B cell (primary cell): Measurements from ENCODE around the gene ACE. TPM values are rescaled to one million over a fixed set of nuclear protein-coding genes. Genes with fewer than 3 reads are reported as not detected.

ENCODE experiments used
- ATAC-seq: fragments of 200-7000 bp; cut with Tn5 transposase; one replicate; pipeline ENCODE4 v1.10.0; 2021; ENCODE audit warnings: low read depth, mild to moderate bottlenecking, moderate number of reproducible peaks, moderate library complexity
- CTCF ChIA-PET: fragments of 350-600 bp; sonication (Branson Sonifier 250); formaldehyde crosslinking; loops from one replicate; lab custom pipeline; 2021; ENCODE audit warnings: antibody characterized with exemption, inconsistent platforms; lab: Charles Lee
- POLR2A ChIA-PET: fragments of 350-600 bp; sonication (Branson Sonifier 250); formaldehyde crosslinking; loops from one replicate; lab custom pipeline; 2021; ENCODE audit warnings: antibody characterized with exemption; lab: Charles Lee
- DNase-seq: peaks from one replicate; pipeline ENCODE4 v3.0.0; 2013
- H2AFZ ChIP-seq: 2 replicates; pipeline ENCODE4 v1.6.1; 2012; ENCODE audit warnings: mild to moderate bottlenecking, low read depth, low read length; ENCODE audit not compliant: insufficient read depth, poor library complexity, severe bottlenecking
- H3K27ac ChIP-seq, 2 donors: 1 replicate in 1 of 2; 2 replicates in 1 of 2; pipeline ENCODE4 v1.5.1; 2012 to 2013; ENCODE audit warnings: low read length in 2 of 2, mild to moderate bottlenecking in 2 of 2, moderate library complexity in 1 of 2
- H3K27me3 ChIP-seq, 4 experiments: fragments of 200-600 bp in 1 of 4; sonication (generic) in 1 of 4; replicated peaks in 1 of 4; 1 replicate in 2 of 4; 2 replicates in 2 of 4; pipeline versions ENCODE4 v1.6.1 to v1.7.0; 2013 to 2016; ENCODE audit warnings: low read length in 3 of 4, mild to moderate bottlenecking in 2 of 4, mixed read lengths in 1 of 4, moderate library complexity in 1 of 4; ENCODE audit not compliant: insufficient read depth in 4 of 4, control insufficient read depth in 3 of 4; ENCODE audit errors: control extremely low read depth in 1 of 4
- H3K36me3 ChIP-seq, 2 experiments: replicated peaks in 1 of 2; 1 replicate in 1 of 2; 2 replicates in 1 of 2; pipeline versions ENCODE4 v1.6.1 to v1.7.1; 2013; ENCODE audit warnings: low read length in 1 of 2; ENCODE audit not compliant: insufficient read depth in 2 of 2, control insufficient read depth in 1 of 2; ENCODE audit errors: control extremely low read depth in 1 of 2, extremely low read depth in 1 of 2
- H3K4me1 ChIP-seq, 2 donors: fragments of 200-600 bp in 1 of 2; sonication (generic) in 1 of 2; 1 replicate in 1 of 2; 2 replicates in 1 of 2; pipeline versions ENCODE4 v1.5.1 to v1.6.1; 2013 to 2017; ENCODE audit warnings: low read length in 2 of 2; ENCODE audit not compliant: control insufficient read depth in 2 of 2, insufficient read depth in 2 of 2
- H3K4me2 ChIP-seq: replicated peaks from 2 replicates; pipeline ENCODE3; 2012; ENCODE audit warnings: mild to moderate bottlenecking, low read depth, low read length; ENCODE audit not compliant: poor library complexity, severe bottlenecking
- H3K4me3 ChIP-seq, 5 experiments: fragments of 200-600 bp in 1 of 5; sonication (generic) in 1 of 5; 1 replicate in 3 of 5; 2 replicates in 2 of 5; pipeline versions ENCODE4 v1.5.1 to v1.7.0; 2011 to 2016; ENCODE audit warnings: low read length in 4 of 5, mild to moderate bottlenecking in 4 of 5, low read depth in 2 of 5, control low read depth in 1 of 5, moderate library complexity in 1 of 5; ENCODE audit not compliant: insufficient read depth in 1 of 5; ENCODE audit errors: control extremely low read depth in 1 of 5, extremely low read depth in 1 of 5
- H3K79me2 ChIP-seq: fragments of 200-600 bp; sonication (generic); one replicate; pipeline ENCODE4 v1.6.0; 2016; ENCODE audit warnings: low read length; ENCODE audit not compliant: control insufficient read depth, insufficient read depth
- H3K9ac ChIP-seq: fragments of 200-600 bp; sonication (generic); 2 replicates; pipeline ENCODE4 v1.6.1; 2017; ENCODE audit warnings: mild to moderate bottlenecking, low read length, moderate library complexity
- H3K9me3 ChIP-seq, 3 donors: one replicate each; pipeline versions ENCODE4 v1.6.1 to v1.7.1; 2013; ENCODE audit warnings: low read length in 2 of 3; ENCODE audit not compliant: control insufficient read depth in 2 of 3, insufficient read depth in 1 of 3; ENCODE audit errors: control extremely low read depth in 1 of 3
- H4K20me1 ChIP-seq: 2 replicates; pipeline ENCODE4 v1.6.0; 2012; ENCODE audit warnings: mild to moderate bottlenecking, low read length; ENCODE audit not compliant: insufficient read depth, control insufficient read depth, poor library complexity, severe bottlenecking
- H3K27ac Mint-ChIP-seq: one replicate; pipeline ENCODE4 v1.8.0; 2021; ENCODE audit warnings: mixed read lengths
- H3K27me3 Mint-ChIP-seq: one replicate; pipeline ENCODE4 v1.8.0; 2021; ENCODE audit warnings: mixed read lengths
- H3K4me1 Mint-ChIP-seq: one replicate; pipeline ENCODE4 v1.8.0; 2021; ENCODE audit warnings: mixed read lengths
- H3K4me3 Mint-ChIP-seq: one replicate; pipeline ENCODE4 v1.8.0; 2021; ENCODE audit warnings: mixed read lengths
- H3K9me3 Mint-ChIP-seq: one replicate; pipeline ENCODE4 v1.8.0; 2022; ENCODE audit warnings: mixed read lengths; ENCODE audit not compliant: insufficient read depth
- EZH2 ChIP-seq: IDR thresholded peaks from 2 replicates; pipeline ENCODE4 v1.6.1; 2012; ENCODE audit warnings: borderline replicate concordance, low read depth, mild to moderate bottlenecking, moderate library complexity, low read length; ENCODE audit not compliant: insufficient read depth, poor library complexity, severe bottlenecking
- WGBS: methylation state at CpG from one replicate; pipeline ENCODE4 v1.1.5; 2013; ENCODE audit warnings: missing lambda C conversion rate; ENCODE audit not compliant: insufficient coverage; 5-methylcytosine and 5-hydroxymethylcytosine counted together
- intact Hi-C: fragments of 100-400 bp; cut with micrococcal nuclease; formaldehyde crosslinking; loops from one replicate; pipeline ENCODE4 v1.10.0; 2022
- polyA plus RNA-seq: library from polyadenylated mRNA; depleted of rRNA; stranded (reverse); fragments of >200 nt; gene quantifications from 2 replicates; pipeline ENCODE4 v1.2.3, GENCODE V29; 2012
- total RNA-seq, 2 donors: library from RNA; stranded (reverse); fragments of 120-200 nt in 1 of 2; gene quantifications; 1 replicate in 1 of 2; 2 replicates in 1 of 2; pipeline versions ENCODE4 v1.2.3 to v1.2.4, GENCODE V29; 2013 to 2022
- TF ChIP-seq, protein P1 (sequence below): fragments of 200-600 bp; IDR thresholded peaks from one replicate; pipeline ENCODE4 v1.8.0; 2022; ENCODE audit warnings: antibody characterized with exemption, mild to moderate bottlenecking

ACE gene
- total and polyA plus RNA-seq, 2 donors (not counting 1 experiment from before 2014, with no cell fraction given), result 0.67 to 2.6 TPM

DNA sequence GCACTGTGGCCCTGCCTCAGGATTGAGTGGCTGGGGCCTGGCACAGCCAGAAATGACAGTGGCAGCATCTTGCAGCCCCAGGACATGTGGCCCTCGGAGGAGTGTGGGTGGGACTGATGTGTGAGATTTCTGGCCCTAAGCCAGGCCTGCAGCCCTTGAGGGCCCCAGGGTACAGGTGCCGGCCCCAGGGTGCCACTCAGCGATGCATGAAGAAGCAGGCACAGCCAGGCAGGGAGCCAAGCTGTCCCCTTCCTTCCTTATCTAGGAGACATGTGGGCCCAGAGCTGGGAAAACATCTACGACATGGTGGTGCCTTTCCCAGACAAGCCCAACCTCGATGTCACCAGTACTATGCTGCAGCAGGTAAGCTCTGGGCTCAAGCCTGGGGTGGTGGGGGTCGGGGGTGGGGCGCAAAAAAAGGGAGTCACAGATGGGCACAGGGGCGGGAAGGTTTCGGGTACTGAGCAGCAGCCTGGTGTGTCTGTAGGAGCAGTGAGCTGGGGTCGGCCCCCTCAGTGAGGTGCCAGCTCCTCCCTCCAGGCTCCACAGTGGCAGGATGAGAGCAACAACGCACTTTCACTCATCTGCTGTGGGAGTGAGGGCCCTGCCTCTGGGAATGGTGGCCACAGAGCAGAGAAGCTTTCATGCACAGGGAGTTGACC is 4.1 kb downstream of the ACE start:
- POLR2A ChIA-PET, result no interaction called here
- H3K4me2 ChIP-seq, result no peak overlapping the region
- H3K27me3 Mint-ChIP-seq, result peaks cover 28% of the 10 kb centered on the region
- no peaks in the 10 kb centered on the region for H4K20me1 ChIP-seq
- H3K27me3 ChIP-seq, result peaks cover 0 to 42% (median 13%) of the 10 kb centered on the region in 4 experiments
- H3K4me1 Mint-ChIP-seq, result peaks cover 18% of the 10 kb centered on the region
- TF ChIP-seq EZH2, result no peak
- TF ChIP-seq, protein P1, sequence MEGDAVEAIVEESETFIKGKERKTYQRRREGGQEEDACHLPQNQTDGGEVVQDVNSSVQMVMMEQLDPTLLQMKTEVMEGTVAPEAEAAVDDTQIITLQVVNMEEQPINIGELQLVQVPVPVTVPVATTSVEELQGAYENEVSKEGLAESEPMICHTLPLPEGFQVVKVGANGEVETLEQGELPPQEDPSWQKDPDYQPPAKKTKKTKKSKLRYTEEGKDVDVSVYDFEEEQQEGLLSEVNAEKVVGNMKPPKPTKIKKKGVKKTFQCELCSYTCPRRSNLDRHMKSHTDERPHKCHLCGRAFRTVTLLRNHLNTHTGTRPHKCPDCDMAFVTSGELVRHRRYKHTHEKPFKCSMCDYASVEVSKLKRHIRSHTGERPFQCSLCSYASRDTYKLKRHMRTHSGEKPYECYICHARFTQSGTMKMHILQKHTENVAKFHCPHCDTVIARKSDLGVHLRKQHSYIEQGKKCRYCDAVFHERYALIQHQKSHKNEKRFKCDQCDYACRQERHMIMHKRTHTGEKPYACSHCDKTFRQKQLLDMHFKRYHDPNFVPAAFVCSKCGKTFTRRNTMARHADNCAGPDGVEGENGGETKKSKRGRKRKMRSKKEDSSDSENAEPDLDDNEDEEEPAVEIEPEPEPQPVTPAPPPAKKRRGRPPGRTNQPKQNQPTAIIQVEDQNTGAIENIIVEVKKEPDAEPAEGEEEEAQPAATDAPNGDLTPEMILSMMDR, result no peak
- H3K9ac ChIP-seq, result no peak overlapping the region
- no peak overlapping the region for H3K27ac Mint-ChIP-seq
- no peaks in the 10 kb centered on the region for H3K36me3 ChIP-seq
- H2AFZ ChIP-seq, result no peak overlapping the region
- no peaks in the 10 kb centered on the region for H3K9me3 ChIP-seq
- CTCF ChIA-PET, result interaction anchor here (1.4 to 8.7 kb wide), 2 partner anchors 46 to 56 kb away, joined by 4 to 158 read pairs; no protein-coding TSS in a partner anchor
- no peak overlapping the region for H3K27ac ChIP-seq
- H3K4me1 ChIP-seq, result peaks cover 20% of the 10 kb centered on the region in 2 donors
- no peaks in the 10 kb centered on the region for H3K9me3 Mint-ChIP-seq
- ATAC-seq (no peak), DNase-seq (no peak)
- intact Hi-C loops, result no loop called here
- no peaks in the 10 kb centered on the region for H3K79me2 ChIP-seq
- no peak overlapping the region for H3K4me3 ChIP-seq
- 58% methylated on average over 7 of the region's 11 CpGs for WGBS
- no peak overlapping the region for H3K4me3 Mint-ChIP-seq

DNA sequence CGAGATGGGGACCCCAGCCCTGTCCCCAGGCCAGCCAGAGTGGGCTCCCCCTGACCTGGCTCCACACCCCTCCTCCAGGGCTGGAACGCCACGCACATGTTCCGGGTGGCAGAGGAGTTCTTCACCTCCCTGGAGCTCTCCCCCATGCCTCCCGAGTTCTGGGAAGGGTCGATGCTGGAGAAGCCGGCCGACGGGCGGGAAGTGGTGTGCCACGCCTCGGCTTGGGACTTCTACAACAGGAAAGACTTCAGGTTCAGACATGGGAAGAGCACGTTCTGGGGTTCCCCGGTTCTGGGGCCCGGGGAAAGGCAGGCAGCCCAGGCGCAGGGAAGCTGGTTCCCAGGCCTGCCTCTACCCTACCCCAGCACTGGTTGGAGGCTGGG is 4.6 kb downstream of the ACE start:
- Histone ChIP-seq H3K4me1 (peaks cover 20 to 22% of the 10 kb centered on the region in 2 donors), H4K20me1 (no peaks in the 10 kb centered on the region), H3K36me3 (no peaks in the 10 kb centered on the region), H3K79me2 (no peaks in the 10 kb centered on the region), H3K27me3 (peaks cover 0 to 38% (median 12%) of the 10 kb centered on the region in 4 experiments), H3K4me2 (no peak overlapping the region), H3K9me3 (no peaks in the 10 kb centered on the region), H3K4me3 (no peak overlapping the region), H2AFZ (no peak overlapping the region), H3K9ac (no peak overlapping the region), H3K27ac (no peak overlapping the region)
- no peak for ATAC-seq
- Mint-ChIP-seq H3K4me3 (no peak overlapping the region), H3K9me3 (no peaks in the 10 kb centered on the region), H3K27ac (no peak overlapping the region), H3K27me3 (peaks cover 28% of the 10 kb centered on the region), H3K4me1 (peaks cover 20% of the 10 kb centered on the region)
- TF ChIP-seq, protein P1, result no peak
- no peak for TF ChIP-seq EZH2
- ChIA-PET POLR2A (no interaction called here), CTCF (interaction anchor here (1.4 to 8.7 kb wide), 2 partner anchors 46 to 56 kb away, joined by 4 to 158 read pairs; no protein-coding TSS in a partner anchor)
- 94% methylated on average over 14 of the region's 16 CpGs for WGBS
- intact Hi-C loops, result no loop called here
- no peak for DNase-seq
